Activated CD4-positive, alpha-beta T cell treated with anti-CD3 and anti-CD28 coated beads, Interleukin-2, amount 50 U/mL, for 48 hours (primary cell): ENCODE data around the gene SLAMF9.
"Not testable (repeated sequence)": the region's sequence is repeated elsewhere in the genome, so short reads cannot be mapped to it uniquely, and the experiment has no call there.

ENCODE experiments used
- DNase-seq, 2 experiments: peaks; one replicate each; pipeline ENCODE4 v3.0.0-alpha.2; 2020

SLAMF9 gene

GRCh38 chr1:159920202-159920601 is 33.8 kb downstream of the SLAMF9 start:
- DNase-seq: no peak

GRCh38 chr1:159919236-159919865 is 34.7 kb downstream of the SLAMF9 start:
- DNase-seq: no peak

- DNase-seq: no peak
Observed at GRCh38 chr1:159918352-159919200, 35.5 kb downstream of the SLAMF9 start.

GRCh38 chr1:159917533-159918351 is 36.3 kb downstream of the SLAMF9 start:
- no peak for DNase-seq

GRCh38 chr1:159916242-159917051 is 37.6 kb downstream of the SLAMF9 start:
- DNase-seq: no peak

GRCh38 chr1:159915571-159916241 is 38.3 kb downstream of the SLAMF9 start:
- no peak for DNase-seq

- no peak for DNase-seq
Observed at GRCh38 chr1:159914252-159915018, 39.6 kb downstream of the SLAMF9 start.

- no peak for DNase-seq
Observed at GRCh38 chr1:159913451-159914192, 40.4 kb downstream of the SLAMF9 start.

GRCh38 chr1:159911326-159912070 is 42.5 kb downstream of the SLAMF9 start:
- DNase-seq: peak; percentile 16 to 35

- no peak for DNase-seq
Observed at GRCh38 chr1:159908031-159908940, 45.8 kb downstream of the SLAMF9 start.

GRCh38 chr1:159906960-159907359 is 47.1 kb downstream of the SLAMF9 start:
- no peak for DNase-seq

GRCh38 chr1:159904036-159904435 is 50.0 kb downstream of the SLAMF9 start:
- DNase-seq: not testable (repeated sequence)

- DNase-seq: no peak
Observed at GRCh38 chr1:159902541-159902940, 51.5 kb downstream of the SLAMF9 start.
